K562 (cell line): Measurements from ENCODE around the gene FARP1.

Source experiments
- AFF4 ChIP-seq: sonication (generic); formaldehyde crosslinking; IDR thresholded peaks from 2 replicates; pipeline ENCODE4 v1.8.0; 2023; ENCODE audit warnings: mild to moderate bottlenecking, missing genetic modification reagents
- EZH2 ChIP-seq: IDR thresholded peaks from 2 replicates; pipeline ENCODE4 v1.6.1; 2012; ENCODE audit warnings: low read depth, mild to moderate bottlenecking, inconsistent platforms, low read length, borderline replicate concordance
- SFPQ ChIP-seq: fragments of 200-400 bp; formaldehyde crosslinking; IDR thresholded peaks from 2 replicates; pipeline ENCODE4 v1.6.1; 2017; ENCODE audit warnings: mild to moderate bottlenecking, low read depth, low read length, moderate library complexity
- TBL1XR1 ChIP-seq, 2 experiments: IDR thresholded peaks; 2 replicates each; pipeline ENCODE4 v1.6.1; 2012; ENCODE audit warnings: improper control_type of control experiment in 2 of 2, low read length in 2 of 2, mild to moderate bottlenecking in 1 of 2
- ZNF589 ChIP-seq: fragments of 200-800 bp; sonication (Bioruptor generic); IDR thresholded peaks from 2 replicates; pipeline ENCODE4 v1.6.1; 2016; ENCODE audit warnings: low read depth, missing genetic modification characterization, missing compliant biosample characterization
- ZNF668 ChIP-seq: fragments of 250-450 bp; sonication (Bioruptor Pico); IDR thresholded peaks from 2 replicates; pipeline ENCODE4 v1.8.0; 2022; ENCODE audit warnings: mild to moderate bottlenecking, inconsistent platforms

GRCh38 chr13:98184792-98185191 is 41.9 kb downstream of the FARP1 start:
- TF ChIP-seq ZNF589 (no peak), ZNF668 (no peak), EZH2 (no peak), TBL1XR1 (IDR thresholded peaks at IDR 0.05; ENCODE audit: low read length in 2 of 2) (no peak), SFPQ (no peak), AFF4 (no peak)
